Ascending aorta (tissue), 2 donors: ENCODE results near the gene MAP3K12. TPM values are rescaled to one million over a fixed set of nuclear protein-coding genes. Genes with fewer than 3 reads are reported as not detected.
A peak's percentile ranks its signal among the peaks of the same experiment; 100 is the strongest.
"Not testable (repeated sequence)": the region's sequence is repeated elsewhere in the genome, so short reads cannot be mapped to it uniquely, and the experiment has no call there.

Source experiments
- DNase-seq, 2 donors: peaks; one replicate each; pipeline ENCODE4 v3.0.0-alpha.2; 2019; ENCODE audit warnings: low spot score in 2 of 2
- H3K27ac ChIP-seq, 2 donors: fragments of 200-600 bp; sonication (generic); one replicate each; pipeline ENCODE4 v1.5.1; 2016 to 2017; ENCODE audit warnings: mild to moderate bottlenecking in 1 of 2
- H3K27me3 ChIP-seq: fragments of 200-600 bp; sonication (generic); one replicate; pipeline ENCODE4 v1.5.1; 2017
- H3K36me3 ChIP-seq, 2 donors: fragments of 200-600 bp; sonication (generic); one replicate each; pipeline ENCODE4 v1.5.1; 2016
- H3K4me1 ChIP-seq, 2 donors: fragments of 200-600 bp; sonication (generic); one replicate each; pipeline ENCODE4 v1.5.1; 2016 to 2017; ENCODE audit warnings: mild to moderate bottlenecking in 1 of 2
- H3K4me3 ChIP-seq, 2 donors: fragments of 200-600 bp; sonication (generic); one replicate each; pipeline ENCODE4 v1.5.1; 2016 to 2017; ENCODE audit warnings: mild to moderate bottlenecking in 1 of 2
- H3K9me3 ChIP-seq, 2 donors: fragments of 200-600 bp; sonication (generic); one replicate each; pipeline ENCODE4 v1.5.1; 2016
- intact Hi-C: fragments of 100-400 bp; cut with DNase I; formaldehyde crosslinking; loops from one replicate; pipeline ENCODE4 v1.15.1; 2023
- total RNA-seq: library from RNA; depleted of rRNA; stranded (reverse); fragments of >200 nt; gene quantifications from one replicate; pipeline ENCODE4 v1.1.0, GENCODE V29; 2016
- TF ChIP-seq, protein P1 (sequence below), 3 experiments: fragments of 200-600 bp in 2 of 3; fragments of 450-650 bp in 1 of 3; sonication (generic) in 2 of 3; IDR thresholded peaks; one replicate each; pipeline ENCODE4 v1.5.1; 2016 to 2019; ENCODE audit warnings: antibody characterized with exemption in 3 of 3, mild to moderate bottlenecking in 1 of 3, moderate library complexity in 1 of 3

MAP3K12 gene
- total RNA-seq, 1 donor from 2014 or later, result 20.8 TPM

DNA sequence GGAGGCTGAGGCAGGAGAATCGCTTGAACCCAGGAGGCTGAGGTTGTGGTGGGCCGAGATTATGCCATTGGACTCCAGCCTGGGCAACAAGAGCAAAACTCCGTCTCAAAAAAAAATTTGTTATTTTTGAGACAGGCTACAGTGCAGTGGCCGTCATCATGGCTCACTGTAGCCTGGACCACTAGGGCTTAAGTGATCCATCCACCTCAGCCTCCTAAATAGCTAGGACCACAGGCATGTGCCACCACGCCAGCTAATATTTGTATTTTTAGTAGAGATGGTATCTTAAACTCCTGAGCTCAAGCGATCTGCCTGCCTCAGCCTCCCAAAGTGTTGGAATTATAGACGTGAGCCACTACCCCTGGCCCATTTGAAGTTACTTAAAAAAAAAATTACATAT is 48.3 kb downstream of the MAP3K12 start:
- Histone ChIP-seq H3K4me1 (peaks cover 10 to 13% of the 10 kb centered on the region in 2 donors), H3K27ac (no peak overlapping the region), H3K27me3 (no peaks in the 10 kb centered on the region), H3K9me3 (no peaks in the 10 kb centered on the region), H3K36me3 (peaks cover 25 to 39% of the 10 kb centered on the region in 2 donors), H3K4me3 (no peak overlapping the region)
- intact Hi-C loops, result no loop called here
- TF ChIP-seq, protein P1, sequence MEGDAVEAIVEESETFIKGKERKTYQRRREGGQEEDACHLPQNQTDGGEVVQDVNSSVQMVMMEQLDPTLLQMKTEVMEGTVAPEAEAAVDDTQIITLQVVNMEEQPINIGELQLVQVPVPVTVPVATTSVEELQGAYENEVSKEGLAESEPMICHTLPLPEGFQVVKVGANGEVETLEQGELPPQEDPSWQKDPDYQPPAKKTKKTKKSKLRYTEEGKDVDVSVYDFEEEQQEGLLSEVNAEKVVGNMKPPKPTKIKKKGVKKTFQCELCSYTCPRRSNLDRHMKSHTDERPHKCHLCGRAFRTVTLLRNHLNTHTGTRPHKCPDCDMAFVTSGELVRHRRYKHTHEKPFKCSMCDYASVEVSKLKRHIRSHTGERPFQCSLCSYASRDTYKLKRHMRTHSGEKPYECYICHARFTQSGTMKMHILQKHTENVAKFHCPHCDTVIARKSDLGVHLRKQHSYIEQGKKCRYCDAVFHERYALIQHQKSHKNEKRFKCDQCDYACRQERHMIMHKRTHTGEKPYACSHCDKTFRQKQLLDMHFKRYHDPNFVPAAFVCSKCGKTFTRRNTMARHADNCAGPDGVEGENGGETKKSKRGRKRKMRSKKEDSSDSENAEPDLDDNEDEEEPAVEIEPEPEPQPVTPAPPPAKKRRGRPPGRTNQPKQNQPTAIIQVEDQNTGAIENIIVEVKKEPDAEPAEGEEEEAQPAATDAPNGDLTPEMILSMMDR (IDR thresholded peaks at IDR 0.05), result no peak
- peak in 1 of 2 donors; percentile 39 for DNase-seq

DNA sequence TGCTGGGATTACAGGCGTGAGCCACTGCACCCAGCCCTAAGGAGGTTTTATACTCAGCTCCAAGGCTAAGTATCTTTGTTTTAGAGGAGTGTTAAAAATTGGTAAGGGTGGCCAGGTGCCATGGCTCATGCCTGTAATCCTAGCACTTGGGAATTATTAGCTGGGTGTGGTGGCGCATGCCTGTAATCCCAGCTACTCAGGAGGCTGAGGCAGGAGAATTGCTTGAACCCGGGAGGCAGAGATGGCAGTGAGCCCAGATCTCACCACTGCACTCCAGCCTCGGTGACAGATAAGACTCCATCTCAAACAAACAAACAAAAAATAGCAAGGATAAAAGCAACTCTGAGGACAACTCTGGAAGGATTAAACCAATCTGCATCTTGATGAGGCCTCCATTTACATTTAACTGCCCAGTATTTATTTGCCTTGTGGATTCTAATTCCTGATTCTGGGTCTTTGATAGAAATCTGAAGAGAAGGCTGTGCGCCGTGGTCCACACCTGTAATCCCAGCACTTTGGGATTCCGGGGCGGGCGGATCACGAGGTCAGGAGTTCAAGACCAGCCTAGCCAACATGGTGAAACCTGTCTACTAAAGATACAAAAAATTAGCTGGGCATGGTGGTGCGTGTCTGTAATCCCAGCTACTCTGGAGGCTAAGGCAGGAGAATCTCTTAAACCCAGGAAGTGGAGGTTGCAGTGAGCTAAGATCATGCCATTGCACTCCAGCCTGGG is 54.5 kb downstream of the MAP3K12 start:
- H3K9me3 ChIP-seq, H3K4me3 ChIP-seq, intact Hi-C loops, H3K27me3 ChIP-seq, DNase-seq, H3K27ac ChIP-seq: not testable (repeated sequence)
- H3K4me1 ChIP-seq, result peaks cover 0 to 10% of the 10 kb centered on the region in 2 donors
- H3K36me3 ChIP-seq, result peaks cover 18 to 44% of the 10 kb centered on the region in 2 donors

- H3K36me3 ChIP-seq, result peaks cover 18 to 44% of the 10 kb centered on the region in 2 donors
- intact Hi-C loops, result no loop called here
- no peaks in the 10 kb centered on the region for H3K9me3 ChIP-seq
- peaks cover 0 to 10% of the 10 kb centered on the region in 2 donors for H3K4me1 ChIP-seq
- no peak overlapping the region for H3K27ac ChIP-seq
- TF ChIP-seq, protein P1 (IDR thresholded peaks at IDR 0.05), result no peak
- H3K4me3 ChIP-seq, result no peak overlapping the region
- no peak for DNase-seq
- no peaks in the 10 kb centered on the region for H3K27me3 ChIP-seq
These were observed 55.3 kb downstream of the MAP3K12 start for GRCh38 chr12:53443955-53444354.

- Histone ChIP-seq H3K27me3 (no peaks in the 10 kb centered on the region), H3K27ac (peak within 1 kb of the TSS; percentile 88 to 91), H3K9me3 (no peaks in the 10 kb centered on the region), H3K36me3 (peaks cover 14 to 28% of the 10 kb centered on the region in 2 donors), H3K4me3 (peak within 1 kb of the TSS; percentile 69 to 74), H3K4me1 (peaks cover 0 to 10% of the 10 kb centered on the region in 2 donors)
- peak; percentile 98 to 100 for DNase-seq
- TF ChIP-seq, protein P1 (IDR thresholded peaks at IDR 0.05), result no peak
- intact Hi-C loops, result loop anchor here (1.0 to 2.0 kb wide), 3 partner anchors 11 to 61 kb away; partner anchors contain the start of genes PCBP2, SP1 and TARBP2
These were observed 58.0 kb downstream of the MAP3K12 start, which contains the start of gene PRR13 for GRCh38 chr12:53441040-53441833. TSS of gene PRR13 (plus strand) at chr12:53441734. CDS start at chr12:53442715, 981 bp downstream.

DNA sequence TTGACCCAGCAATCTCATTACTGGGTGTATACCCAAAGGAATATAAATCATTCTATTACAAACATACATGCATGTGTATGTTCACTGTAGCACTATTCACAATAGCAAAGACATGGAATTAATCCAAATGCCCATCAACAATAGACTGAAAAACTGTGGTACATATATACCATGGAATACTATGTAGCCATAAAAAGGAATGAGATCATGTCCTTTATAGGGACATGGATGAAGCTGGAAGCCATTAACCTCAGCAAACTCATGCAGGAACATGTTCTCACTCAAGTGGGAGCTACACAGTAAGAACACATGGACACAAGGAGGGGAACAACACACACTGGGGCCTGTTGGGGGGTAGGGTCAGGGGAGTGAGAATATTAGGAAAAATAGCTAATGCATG is 59.7 kb downstream of the MAP3K12 start:
- H3K4me3 ChIP-seq, DNase-seq, H3K9me3 ChIP-seq, H3K27me3 ChIP-seq, H3K27ac ChIP-seq, intact Hi-C loops: not testable (repeated sequence)
- peaks cover 0 to 10% of the 10 kb centered on the region in 2 donors for H3K4me1 ChIP-seq
- H3K36me3 ChIP-seq, result peaks cover 3 to 11% of the 10 kb centered on the region in 2 donors

DNA sequence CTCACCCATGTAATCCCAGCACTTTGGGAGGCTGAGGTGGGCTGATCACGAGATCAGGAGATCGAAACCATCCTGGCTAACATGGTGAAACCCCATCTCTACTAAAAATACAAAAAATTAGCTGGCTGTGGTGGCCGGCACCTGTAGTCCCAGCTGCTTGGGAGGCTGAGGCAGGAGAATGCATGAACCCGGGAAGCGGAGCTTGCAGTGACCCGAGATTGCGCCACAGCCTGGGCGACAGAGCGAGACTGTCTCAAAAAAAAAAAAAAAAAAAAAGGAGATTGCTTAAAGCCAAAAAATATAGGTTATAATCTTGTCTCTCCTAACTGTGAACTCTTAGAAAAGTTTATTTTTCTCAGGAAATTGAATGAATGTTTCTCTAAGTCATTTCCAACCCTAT is 63.9 kb downstream of the MAP3K12 start:
- H3K27ac ChIP-seq, intact Hi-C loops, H3K36me3 ChIP-seq, H3K27me3 ChIP-seq, H3K4me1 ChIP-seq, H3K4me3 ChIP-seq, DNase-seq, H3K9me3 ChIP-seq: not testable (repeated sequence)

DNA sequence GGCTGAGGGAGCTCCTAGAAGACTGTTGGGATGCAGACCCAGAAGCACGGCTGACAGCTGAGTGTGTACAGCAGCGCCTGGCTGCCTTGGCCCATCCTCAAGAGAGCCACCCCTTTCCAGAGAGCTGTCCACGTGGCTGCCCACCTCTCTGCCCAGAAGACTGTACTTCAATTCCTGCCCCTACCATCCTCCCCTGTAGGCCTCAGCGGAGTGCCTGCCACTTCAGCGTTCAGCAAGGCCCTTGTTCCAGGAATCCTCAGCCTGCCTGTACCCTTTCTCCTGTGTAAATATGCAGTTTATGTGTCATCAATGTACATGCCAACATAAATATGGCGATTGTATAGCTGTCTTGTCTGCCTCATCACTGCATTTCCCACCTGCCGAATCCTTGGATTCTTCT is 68.1 kb downstream of the MAP3K12 start:
- no peaks in the 10 kb centered on the region for H3K9me3 ChIP-seq
- intact Hi-C loops, result no loop called here
- no peaks in the 10 kb centered on the region for H3K36me3 ChIP-seq
- no peak overlapping the region for H3K27ac ChIP-seq
- no peak overlapping the region for H3K4me3 ChIP-seq
- TF ChIP-seq, protein P1 (IDR thresholded peaks at IDR 0.05), result no peak
- H3K27me3 ChIP-seq, result no peaks in the 10 kb centered on the region
- no peaks in the 10 kb centered on the region for H3K4me1 ChIP-seq
- DNase-seq, result no peak
